ENCODE measurements around the gene FOSL2.

FOSL2 gene

DNA sequence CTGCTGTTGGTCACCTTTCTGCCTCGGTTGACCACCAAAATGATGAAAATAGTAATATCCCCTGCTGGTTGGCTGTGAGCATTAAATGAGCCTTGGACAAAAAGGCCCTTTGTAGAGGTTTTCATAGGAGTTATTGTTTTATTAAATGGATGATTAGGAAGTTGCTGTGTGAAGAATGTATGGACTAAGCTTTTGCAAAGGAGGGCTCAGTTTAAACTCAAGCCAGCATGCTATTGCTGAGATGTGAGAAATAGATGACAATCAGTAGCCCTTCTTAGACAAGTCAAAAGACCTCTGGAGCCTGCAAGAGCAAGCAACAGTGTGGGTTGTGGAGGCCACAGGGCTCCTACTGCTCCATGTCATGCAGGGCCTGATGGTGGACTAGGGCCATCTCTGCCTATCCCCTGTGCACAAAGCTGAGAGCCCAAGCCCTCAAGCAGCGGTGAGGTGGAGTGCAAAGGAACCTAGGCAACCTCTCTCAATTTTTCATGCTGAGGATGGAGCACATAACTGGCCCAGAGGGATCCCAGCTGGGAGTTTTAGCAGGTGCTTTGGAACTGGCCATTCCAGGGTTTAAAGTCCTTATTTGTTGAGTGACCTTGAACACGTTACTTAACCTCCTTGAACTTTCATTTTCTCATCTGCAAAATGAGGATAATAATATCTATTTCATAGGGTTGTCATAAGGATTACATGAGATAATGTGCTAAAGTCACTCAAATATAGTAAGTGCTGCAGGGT, 37.1 kb downstream of the FOSL2 start:
- POLR2A ChIA-PET = no interaction called here
- CTCF ChIA-PET = no interaction called here

DNA sequence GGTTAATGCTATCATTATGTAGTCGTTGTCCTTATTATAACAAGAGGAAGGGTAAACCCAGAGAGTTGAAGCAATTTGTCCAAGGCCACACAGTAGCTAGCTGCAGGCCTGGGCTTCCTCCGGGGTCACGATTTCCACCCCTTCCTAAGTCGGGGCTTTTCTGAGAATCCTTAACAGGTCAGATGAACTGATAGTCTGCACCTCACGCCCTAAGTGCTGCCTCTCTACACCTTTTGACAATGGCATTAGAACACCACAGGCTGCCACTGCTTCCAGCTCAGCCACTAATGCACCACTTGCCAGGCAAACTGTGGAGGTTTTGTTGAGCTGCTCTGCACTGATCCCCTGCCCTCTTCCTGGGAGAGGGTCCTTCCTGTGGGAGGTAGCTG, 37.7 kb downstream of the FOSL2 start:
- H3K27ac ChIP-seq (ENCODE audit: extremely low read depth, low read depth, low read length) = no peak overlapping the region
- POLR2A ChIA-PET = no interaction called here
- no peaks in the 10 kb centered on the region for H3K36me3 ChIP-seq (ENCODE audit: control insufficient read depth in 2 of 2, insufficient read depth in 1 of 2, low read length in 2 of 2)
- H3K4me1 ChIP-seq (ENCODE audit: control insufficient read depth, insufficient read depth, low read length) = no peaks in the 10 kb centered on the region
- H3K4me3 ChIP-seq (ENCODE audit: low read depth, low read length) = no peak overlapping the region
- no peaks in the 10 kb centered on the region; the same call in 1 of the 2 replicates for H3K9me3 ChIP-seq (ENCODE audit: control insufficient read depth, insufficient read depth, low read depth, low read length)
- CTCF ChIA-PET = interaction anchor here (0.7 kb wide), 1 partner anchor 126 kb away, joined by 4 read pairs; no protein-coding TSS in a partner anchor
- TF ChIP-seq, protein P1, sequence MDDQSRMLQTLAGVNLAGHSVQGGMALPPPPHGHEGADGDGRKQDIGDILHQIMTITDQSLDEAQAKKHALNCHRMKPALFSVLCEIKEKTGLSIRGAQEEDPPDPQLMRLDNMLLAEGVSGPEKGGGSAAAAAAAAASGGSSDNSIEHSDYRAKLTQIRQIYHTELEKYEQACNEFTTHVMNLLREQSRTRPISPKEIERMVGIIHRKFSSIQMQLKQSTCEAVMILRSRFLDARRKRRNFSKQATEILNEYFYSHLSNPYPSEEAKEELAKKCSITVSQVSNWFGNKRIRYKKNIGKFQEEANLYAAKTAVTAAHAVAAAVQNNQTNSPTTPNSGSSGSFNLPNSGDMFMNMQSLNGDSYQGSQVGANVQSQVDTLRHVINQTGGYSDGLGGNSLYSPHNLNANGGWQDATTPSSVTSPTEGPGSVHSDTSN (CRISPR knock-in tag; IDR thresholded peaks at IDR 0.05) = no peak
- TF ChIP-seq, protein P2, sequence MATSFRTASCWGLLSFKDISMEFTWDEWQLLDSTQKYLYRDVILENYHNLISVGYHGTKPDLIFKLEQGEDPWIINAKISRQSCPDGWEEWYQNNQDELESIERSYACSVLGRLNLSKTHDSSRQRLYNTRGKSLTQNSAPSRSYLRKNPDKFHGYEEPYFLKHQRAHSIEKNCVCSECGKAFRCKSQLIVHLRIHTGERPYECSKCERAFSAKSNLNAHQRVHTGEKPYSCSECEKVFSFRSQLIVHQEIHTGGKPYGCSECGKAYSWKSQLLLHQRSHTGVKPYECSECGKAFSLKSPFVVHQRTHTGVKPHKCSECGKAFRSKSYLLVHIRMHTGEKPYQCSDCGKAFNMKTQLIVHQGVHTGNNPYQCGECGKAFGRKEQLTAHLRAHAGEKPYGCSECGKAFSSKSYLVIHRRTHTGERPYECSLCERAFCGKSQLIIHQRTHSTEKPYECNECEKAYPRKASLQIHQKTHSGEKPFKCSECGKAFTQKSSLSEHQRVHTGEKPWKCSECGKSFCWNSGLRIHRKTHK (tag by site-specific recombination; IDR thresholded peaks at IDR 0.05) = no peak
- no peak for TF ChIP-seq SP2 (tag by site-specific recombination; IDR thresholded peaks at IDR 0.05)
- TF ChIP-seq ZNF677 (tag by site-specific recombination; IDR thresholded peaks at IDR 0.05) = no peak
- TF ChIP-seq, protein P3, sequence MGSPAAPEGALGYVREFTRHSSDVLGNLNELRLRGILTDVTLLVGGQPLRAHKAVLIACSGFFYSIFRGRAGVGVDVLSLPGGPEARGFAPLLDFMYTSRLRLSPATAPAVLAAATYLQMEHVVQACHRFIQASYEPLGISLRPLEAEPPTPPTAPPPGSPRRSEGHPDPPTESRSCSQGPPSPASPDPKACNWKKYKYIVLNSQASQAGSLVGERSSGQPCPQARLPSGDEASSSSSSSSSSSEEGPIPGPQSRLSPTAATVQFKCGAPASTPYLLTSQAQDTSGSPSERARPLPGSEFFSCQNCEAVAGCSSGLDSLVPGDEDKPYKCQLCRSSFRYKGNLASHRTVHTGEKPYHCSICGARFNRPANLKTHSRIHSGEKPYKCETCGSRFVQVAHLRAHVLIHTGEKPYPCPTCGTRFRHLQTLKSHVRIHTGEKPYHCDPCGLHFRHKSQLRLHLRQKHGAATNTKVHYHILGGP (tag by site-specific recombination; IDR thresholded peaks at IDR 0.05) = no peak
- no peak for TF ChIP-seq KLF10 (tag by site-specific recombination; IDR thresholded peaks at IDR 0.05)
- TF ChIP-seq WT1 (tag by site-specific recombination; IDR thresholded peaks at IDR 0.05) = no peak

More for the DNA sequence above, 37.1 kb downstream of the FOSL2 start:
- TF ChIP-seq ZNF654 (tag by site-specific recombination; IDR thresholded peaks at IDR 0.05; ENCODE audit: low read depth) (no peak), ZNF76 (tag by site-specific recombination; IDR thresholded peaks at IDR 0.05; ENCODE audit: borderline replicate concordance, low read depth) (no peak), ZNF777 (tag by site-specific recombination; IDR thresholded peaks at IDR 0.05; ENCODE audit: borderline replicate concordance) (no peak), ZNF341 (tag by site-specific recombination; IDR thresholded peaks at IDR 0.05; ENCODE audit: low read depth) (no peak), ZNF600 (tag by site-specific recombination; IDR thresholded peaks at IDR 0.05) (no peak), ZSCAN30 (tag by site-specific recombination; IDR thresholded peaks at IDR 0.05) (no peak), ZNF785 (tag by site-specific recombination; IDR thresholded peaks at IDR 0.05) (no peak)
- TF ChIP-seq, protein P4, sequence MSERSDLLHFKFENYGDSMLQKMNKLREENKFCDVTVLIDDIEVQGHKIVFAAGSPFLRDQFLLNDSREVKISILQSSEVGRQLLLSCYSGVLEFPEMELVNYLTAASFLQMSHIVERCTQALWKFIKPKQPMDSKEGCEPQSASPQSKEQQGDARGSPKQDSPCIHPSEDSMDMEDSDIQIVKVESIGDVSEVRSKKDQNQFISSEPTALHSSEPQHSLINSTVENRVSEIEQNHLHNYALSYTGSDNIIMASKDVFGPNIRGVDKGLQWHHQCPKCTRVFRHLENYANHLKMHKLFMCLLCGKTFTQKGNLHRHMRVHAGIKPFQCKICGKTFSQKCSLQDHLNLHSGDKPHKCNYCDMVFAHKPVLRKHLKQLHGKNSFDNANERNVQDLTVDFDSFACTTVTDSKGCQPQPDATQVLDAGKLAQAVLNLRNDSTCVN (tag by site-specific recombination; optimal IDR thresholded peaks at IDR 0.05) = no peak
- TF ChIP-seq, protein P5, sequence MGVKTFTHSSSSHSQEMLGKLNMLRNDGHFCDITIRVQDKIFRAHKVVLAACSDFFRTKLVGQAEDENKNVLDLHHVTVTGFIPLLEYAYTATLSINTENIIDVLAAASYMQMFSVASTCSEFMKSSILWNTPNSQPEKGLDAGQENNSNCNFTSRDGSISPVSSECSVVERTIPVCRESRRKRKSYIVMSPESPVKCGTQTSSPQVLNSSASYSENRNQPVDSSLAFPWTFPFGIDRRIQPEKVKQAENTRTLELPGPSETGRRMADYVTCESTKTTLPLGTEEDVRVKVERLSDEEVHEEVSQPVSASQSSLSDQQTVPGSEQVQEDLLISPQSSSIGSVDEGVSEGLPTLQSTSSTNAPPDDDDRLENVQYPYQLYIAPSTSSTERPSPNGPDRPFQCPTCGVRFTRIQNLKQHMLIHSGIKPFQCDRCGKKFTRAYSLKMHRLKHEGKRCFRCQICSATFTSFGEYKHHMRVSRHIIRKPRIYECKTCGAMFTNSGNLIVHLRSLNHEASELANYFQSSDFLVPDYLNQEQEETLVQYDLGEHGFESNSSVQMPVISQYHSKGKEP (tag by site-specific recombination; IDR thresholded peaks at IDR 0.05) = no peak
- TF ChIP-seq, protein P6, sequence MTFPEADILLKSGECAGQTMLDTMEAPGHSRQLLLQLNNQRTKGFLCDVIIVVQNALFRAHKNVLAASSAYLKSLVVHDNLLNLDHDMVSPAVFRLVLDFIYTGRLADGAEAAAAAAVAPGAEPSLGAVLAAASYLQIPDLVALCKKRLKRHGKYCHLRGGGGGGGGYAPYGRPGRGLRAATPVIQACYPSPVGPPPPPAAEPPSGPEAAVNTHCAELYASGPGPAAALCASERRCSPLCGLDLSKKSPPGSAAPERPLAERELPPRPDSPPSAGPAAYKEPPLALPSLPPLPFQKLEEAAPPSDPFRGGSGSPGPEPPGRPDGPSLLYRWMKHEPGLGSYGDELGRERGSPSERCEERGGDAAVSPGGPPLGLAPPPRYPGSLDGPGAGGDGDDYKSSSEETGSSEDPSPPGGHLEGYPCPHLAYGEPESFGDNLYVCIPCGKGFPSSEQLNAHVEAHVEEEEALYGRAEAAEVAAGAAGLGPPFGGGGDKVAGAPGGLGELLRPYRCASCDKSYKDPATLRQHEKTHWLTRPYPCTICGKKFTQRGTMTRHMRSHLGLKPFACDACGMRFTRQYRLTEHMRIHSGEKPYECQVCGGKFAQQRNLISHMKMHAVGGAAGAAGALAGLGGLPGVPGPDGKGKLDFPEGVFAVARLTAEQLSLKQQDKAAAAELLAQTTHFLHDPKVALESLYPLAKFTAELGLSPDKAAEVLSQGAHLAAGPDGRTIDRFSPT (tag by site-specific recombination; IDR thresholded peaks at IDR 0.05) = no peak
- TF ChIP-seq, protein P7, sequence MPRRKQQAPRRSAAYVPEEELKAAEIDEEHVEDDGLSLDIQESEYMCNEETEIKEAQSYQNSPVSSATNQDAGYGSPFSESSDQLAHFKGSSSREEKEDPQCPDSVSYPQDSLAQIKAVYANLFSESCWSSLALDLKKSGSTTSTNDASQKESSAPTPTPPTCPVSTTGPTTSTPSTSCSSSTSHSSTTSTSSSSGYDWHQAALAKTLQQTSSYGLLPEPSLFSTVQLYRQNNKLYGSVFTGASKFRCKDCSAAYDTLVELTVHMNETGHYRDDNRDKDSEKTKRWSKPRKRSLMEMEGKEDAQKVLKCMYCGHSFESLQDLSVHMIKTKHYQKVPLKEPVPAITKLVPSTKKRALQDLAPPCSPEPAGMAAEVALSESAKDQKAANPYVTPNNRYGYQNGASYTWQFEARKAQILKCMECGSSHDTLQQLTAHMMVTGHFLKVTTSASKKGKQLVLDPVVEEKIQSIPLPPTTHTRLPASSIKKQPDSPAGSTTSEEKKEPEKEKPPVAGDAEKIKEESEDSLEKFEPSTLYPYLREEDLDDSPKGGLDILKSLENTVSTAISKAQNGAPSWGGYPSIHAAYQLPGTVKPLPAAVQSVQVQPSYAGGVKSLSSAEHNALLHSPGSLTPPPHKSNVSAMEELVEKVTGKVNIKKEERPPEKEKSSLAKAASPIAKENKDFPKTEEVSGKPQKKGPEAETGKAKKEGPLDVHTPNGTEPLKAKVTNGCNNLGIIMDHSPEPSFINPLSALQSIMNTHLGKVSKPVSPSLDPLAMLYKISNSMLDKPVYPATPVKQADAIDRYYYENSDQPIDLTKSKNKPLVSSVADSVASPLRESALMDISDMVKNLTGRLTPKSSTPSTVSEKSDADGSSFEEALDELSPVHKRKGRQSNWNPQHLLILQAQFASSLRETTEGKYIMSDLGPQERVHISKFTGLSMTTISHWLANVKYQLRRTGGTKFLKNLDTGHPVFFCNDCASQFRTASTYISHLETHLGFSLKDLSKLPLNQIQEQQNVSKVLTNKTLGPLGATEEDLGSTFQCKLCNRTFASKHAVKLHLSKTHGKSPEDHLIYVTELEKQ (tag by site-specific recombination; IDR thresholded peaks at IDR 0.05; ENCODE audit: borderline replicate concordance) = no peak
- TF ChIP-seq, protein P8, sequence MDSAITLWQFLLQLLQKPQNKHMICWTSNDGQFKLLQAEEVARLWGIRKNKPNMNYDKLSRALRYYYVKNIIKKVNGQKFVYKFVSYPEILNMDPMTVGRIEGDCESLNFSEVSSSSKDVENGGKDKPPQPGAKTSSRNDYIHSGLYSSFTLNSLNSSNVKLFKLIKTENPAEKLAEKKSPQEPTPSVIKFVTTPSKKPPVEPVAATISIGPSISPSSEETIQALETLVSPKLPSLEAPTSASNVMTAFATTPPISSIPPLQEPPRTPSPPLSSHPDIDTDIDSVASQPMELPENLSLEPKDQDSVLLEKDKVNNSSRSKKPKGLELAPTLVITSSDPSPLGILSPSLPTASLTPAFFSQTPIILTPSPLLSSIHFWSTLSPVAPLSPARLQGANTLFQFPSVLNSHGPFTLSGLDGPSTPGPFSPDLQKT (IDR thresholded peaks at IDR 0.05; ENCODE audit: borderline replicate concordance, low read depth, low read length) = no peak
- Histone ChIP-seq H3K36me3 (ENCODE audit: control insufficient read depth in 2 of 2, insufficient read depth in 1 of 2, low read length in 2 of 2) (no peaks in the 10 kb centered on the region), H3K9me3 (ENCODE audit: control insufficient read depth, insufficient read depth, low read depth, low read length) (no peaks in the 10 kb centered on the region; the same call in 1 of the 2 replicates), H3K4me1 (ENCODE audit: control insufficient read depth, insufficient read depth, low read length) (no peaks in the 10 kb centered on the region), H3K27ac (ENCODE audit: extremely low read depth, low read depth, low read length) (no peak overlapping the region), H3K4me3 (ENCODE audit: low read depth, low read length) (no peak overlapping the region)

Measured in HEK293 (cell line).